GM18868 (cell line): Measurements from ENCODE around the gene MSANTD1.

Experiments used
- ATAC-seq: cut with Tn5 transposase; IDR thresholded peaks from one replicate; pipeline ENCODE4 v1.9.1; 2021; ENCODE audit warnings: mild to moderate bottlenecking, moderate library complexity; ENCODE audit not compliant: unreplicated experiment

The MSANTD1 gene

GRCh38 chr4:3215733-3216132 lies 33.2 kb upstream of the MSANTD1 start:
- ATAC-seq: no peak

- ATAC-seq: no peak
Observed at GRCh38 chr4:3217266-3217665, 31.7 kb upstream of the MSANTD1 start.

GRCh38 chr4:3217771-3218170 lies 31.2 kb upstream of the MSANTD1 start:
- ATAC-seq: no peak

GRCh38 chr4:3218824-3219760 lies 29.9 kb upstream of the MSANTD1 start:
- ATAC-seq: no peak

GRCh38 chr4:3219761-3220475 lies 29.0 kb upstream of the MSANTD1 start:
- no peak for ATAC-seq

- ATAC-seq: no peak
Observed at GRCh38 chr4:3220476-3221183, 28.3 kb upstream of the MSANTD1 start.

- ATAC-seq: no peak
Observed at GRCh38 chr4:3221184-3221494, 27.8 kb upstream of the MSANTD1 start.

- no peak for ATAC-seq
Observed at GRCh38 chr4:3221996-3222395, 27.0 kb upstream of the MSANTD1 start.

- ATAC-seq: no peak
Observed at GRCh38 chr4:3223346-3223745, 25.6 kb upstream of the MSANTD1 start.

- ATAC-seq: no peak
Observed at GRCh38 chr4:3223956-3224748, 24.8 kb upstream of the MSANTD1 start.

GRCh38 chr4:3225071-3225850 lies 23.7 kb upstream of the MSANTD1 start:
- ATAC-seq: no peak

- no peak for ATAC-seq
Observed at GRCh38 chr4:3225936-3226335, 23.0 kb upstream of the MSANTD1 start.

GRCh38 chr4:3226467-3226866 lies 22.5 kb upstream of the MSANTD1 start:
- ATAC-seq: no peak

- no peak for ATAC-seq
Observed at GRCh38 chr4:3226944-3227343, 22.0 kb upstream of the MSANTD1 start.

GRCh38 chr4:3227878-3228675 lies 20.9 kb upstream of the MSANTD1 start:
- ATAC-seq: no peak

GRCh38 chr4:3228881-3229280 lies 20.1 kb upstream of the MSANTD1 start:
- no peak for ATAC-seq

GRCh38 chr4:3229328-3229727 lies 19.6 kb upstream of the MSANTD1 start:
- no peak for ATAC-seq

GRCh38 chr4:3229964-3230363 lies 19.0 kb upstream of the MSANTD1 start:
- ATAC-seq: no peak

- ATAC-seq: no peak
Observed at GRCh38 chr4:3231471-3231870, 17.5 kb upstream of the MSANTD1 start.
